Measurements from ENCODE around the gene HRG. TPM values are rescaled to one million over a fixed set of nuclear protein-coding genes. Genes with fewer than 3 reads are reported as not detected.

HRG gene
- polyA plus RNA-seq, 3 donors = not detected

DNA sequence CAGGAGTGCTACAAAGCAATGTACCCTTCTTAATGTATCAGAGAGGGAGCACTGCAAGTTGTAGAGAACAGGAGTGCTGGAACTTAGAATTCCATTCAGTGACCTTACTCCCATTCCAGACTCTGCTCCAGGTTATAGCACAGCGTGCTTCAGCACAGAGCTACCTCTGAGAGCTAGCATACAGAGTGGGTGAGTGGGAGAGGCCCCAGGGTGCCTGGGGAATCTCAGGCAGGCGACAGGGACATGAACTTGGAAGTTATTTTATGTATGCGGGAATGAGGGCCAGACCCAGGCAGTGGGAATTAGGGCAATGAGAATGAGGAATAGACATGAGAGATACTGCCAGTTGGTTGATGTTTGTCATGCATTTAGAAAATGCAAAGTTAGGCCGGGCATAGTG, 47.7 kb downstream of the HRG start:
- intact Hi-C loops (cut with micrococcal nuclease) = no loop called here
- no peak for DNase-seq
- H3K27me3 Mint-ChIP-seq (ENCODE audit: low read depth in 3 of 3) = peaks cover 3 to 11% (median 7%) of the 10 kb centered on the region in 3 donors
- no peak overlapping the region for H2AFZ ChIP-seq (ENCODE audit: insufficient read depth, low read depth, low read length, poor library complexity, severe bottlenecking)
- TF ChIP-seq, protein P1, sequence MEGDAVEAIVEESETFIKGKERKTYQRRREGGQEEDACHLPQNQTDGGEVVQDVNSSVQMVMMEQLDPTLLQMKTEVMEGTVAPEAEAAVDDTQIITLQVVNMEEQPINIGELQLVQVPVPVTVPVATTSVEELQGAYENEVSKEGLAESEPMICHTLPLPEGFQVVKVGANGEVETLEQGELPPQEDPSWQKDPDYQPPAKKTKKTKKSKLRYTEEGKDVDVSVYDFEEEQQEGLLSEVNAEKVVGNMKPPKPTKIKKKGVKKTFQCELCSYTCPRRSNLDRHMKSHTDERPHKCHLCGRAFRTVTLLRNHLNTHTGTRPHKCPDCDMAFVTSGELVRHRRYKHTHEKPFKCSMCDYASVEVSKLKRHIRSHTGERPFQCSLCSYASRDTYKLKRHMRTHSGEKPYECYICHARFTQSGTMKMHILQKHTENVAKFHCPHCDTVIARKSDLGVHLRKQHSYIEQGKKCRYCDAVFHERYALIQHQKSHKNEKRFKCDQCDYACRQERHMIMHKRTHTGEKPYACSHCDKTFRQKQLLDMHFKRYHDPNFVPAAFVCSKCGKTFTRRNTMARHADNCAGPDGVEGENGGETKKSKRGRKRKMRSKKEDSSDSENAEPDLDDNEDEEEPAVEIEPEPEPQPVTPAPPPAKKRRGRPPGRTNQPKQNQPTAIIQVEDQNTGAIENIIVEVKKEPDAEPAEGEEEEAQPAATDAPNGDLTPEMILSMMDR (IDR thresholded peaks at IDR 0.05) = no peak
- no peaks in the 10 kb centered on the region for H3K79me2 ChIP-seq (ENCODE audit: insufficient read depth, low read length)
- no peak overlapping the region for H3K4me2 ChIP-seq (replicated peaks; ENCODE audit: extremely low read depth, low read length, poor library complexity, severe bottlenecking)
- no peak overlapping the region for H3K27ac Mint-ChIP-seq
- H4K20me1 ChIP-seq (ENCODE audit: insufficient read depth, low read length) = no peaks in the 10 kb centered on the region
- no peaks in the 10 kb centered on the region for H3K36me3 ChIP-seq (replicated peaks in 1 of 2; ENCODE audit: control insufficient read depth in 1 of 2, insufficient read depth in 2 of 2, low read length in 2 of 2)
- peaks cover 0 to 2% (median 0%) of the 10 kb centered on the region in 7 donors for H3K9me3 Mint-ChIP-seq
- H3K27ac ChIP-seq (ENCODE audit: low read depth in 1 of 2, low read length in 2 of 2) = no peak overlapping the region
- H3K4me3 ChIP-seq (replicated peaks in 1 of 3; ENCODE audit: low read depth in 2 of 3, low read length in 3 of 3) = no peak overlapping the region
- H3K4me1 Mint-ChIP-seq = no peaks in the 10 kb centered on the region
- 96% methylated on average over 3 of the region's 4 CpGs for WGBS (ENCODE audit: insufficient coverage)
- H3K4me3 Mint-ChIP-seq = no peak overlapping the region
- no peak overlapping the region for H3K9ac ChIP-seq (ENCODE audit: insufficient read depth, low read length, poor library complexity, severe bottlenecking)
- no peaks in the 10 kb centered on the region for H3K27me3 ChIP-seq (ENCODE audit: control insufficient read depth in 2 of 2, insufficient read depth in 2 of 2, low read length in 2 of 2)
- H3K4me1 ChIP-seq (ENCODE audit: control insufficient read depth in 1 of 2, insufficient read depth in 2 of 2, low read length in 2 of 2) = no peaks in the 10 kb centered on the region
- H3K9me3 ChIP-seq (replicated peaks in 1 of 2; ENCODE audit: control insufficient read depth in 1 of 2, insufficient read depth in 1 of 2, low read length in 2 of 2) = no peaks in the 10 kb centered on the region
- no peaks in the 10 kb centered on the region for H3K36me3 Mint-ChIP-seq

DNA sequence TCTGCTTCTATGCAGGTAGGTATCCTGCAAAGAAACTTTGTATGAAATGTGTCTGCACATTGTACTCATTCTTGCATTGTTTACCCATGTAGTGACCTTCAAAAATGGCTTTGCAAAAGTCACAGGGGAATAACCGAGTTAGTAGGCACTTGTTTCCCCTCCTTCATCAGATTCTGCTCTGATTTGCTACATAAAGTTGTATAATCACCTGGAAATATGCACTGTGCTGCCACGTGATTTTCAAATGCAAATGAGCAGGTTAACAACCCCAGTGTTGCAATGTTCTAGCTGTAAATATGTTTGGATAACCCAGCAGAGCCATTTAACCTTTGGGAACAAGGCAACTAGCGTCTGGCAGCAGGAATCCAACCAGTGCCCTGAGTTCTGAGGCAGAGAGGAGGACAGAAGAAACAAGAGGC, 51.2 kb downstream of the HRG start, which contains the start of gene KNG1:
KNG1 (plus strand) TSS at position 321 of the 419 bp plus-strand sequence. CDS start 184 bp downstream, outside the sequence.
- H3K27me3 Mint-ChIP-seq (ENCODE audit: low read depth in 3 of 3) = peaks cover 3 to 11% (median 4%) of the 10 kb centered on the region in 3 donors
- Histone ChIP-seq H2AFZ (ENCODE audit: insufficient read depth, low read depth, low read length, poor library complexity, severe bottlenecking) (no peak within 1 kb of the TSS), H4K20me1 (ENCODE audit: insufficient read depth, low read length) (no peaks in the 10 kb centered on the region), H3K79me2 (ENCODE audit: insufficient read depth, low read length) (no peaks in the 10 kb centered on the region), H3K27me3 (ENCODE audit: control insufficient read depth in 2 of 2, insufficient read depth in 2 of 2, low read length in 2 of 2) (no peaks in the 10 kb centered on the region), H3K36me3 (replicated peaks in 1 of 2; ENCODE audit: control insufficient read depth in 1 of 2, insufficient read depth in 2 of 2, low read length in 2 of 2) (no peaks in the 10 kb centered on the region), H3K27ac (ENCODE audit: low read depth in 1 of 2, low read length in 2 of 2) (no peak within 1 kb of the TSS), H3K9me3 (replicated peaks in 1 of 2; ENCODE audit: control insufficient read depth in 1 of 2, insufficient read depth in 1 of 2, low read length in 2 of 2) (no peaks in the 10 kb centered on the region), H3K4me2 (replicated peaks; ENCODE audit: extremely low read depth, low read length, poor library complexity, severe bottlenecking) (no peak within 1 kb of the TSS), H3K9ac (ENCODE audit: insufficient read depth, low read length, poor library complexity, severe bottlenecking) (no peak within 1 kb of the TSS), H3K4me3 (replicated peaks in 1 of 3; ENCODE audit: low read depth in 2 of 3, low read length in 3 of 3) (no peak within 1 kb of the TSS), H3K4me1 (ENCODE audit: control insufficient read depth in 1 of 2, insufficient read depth in 2 of 2, low read length in 2 of 2) (no peaks in the 10 kb centered on the region)
- H3K9me3 Mint-ChIP-seq = peaks cover 0 to 2% (median 0%) of the 10 kb centered on the region in 7 donors
- H3K4me3 Mint-ChIP-seq = no peak within 1 kb of the TSS
- no peak within 1 kb of the TSS for H3K27ac Mint-ChIP-seq
- no peak for DNase-seq
- intact Hi-C loops (cut with micrococcal nuclease) = no loop called here
- no peaks in the 10 kb centered on the region for H3K36me3 Mint-ChIP-seq
- TF ChIP-seq, protein P1 (IDR thresholded peaks at IDR 0.05) = no peak
- no peaks in the 10 kb centered on the region for H3K4me1 Mint-ChIP-seq
- WGBS (ENCODE audit: insufficient coverage) = 71% methylated on average over 3 of the region's 3 CpGs
